NB4 (cell line): Measurements from ENCODE around the gene XAF1.

Experiments used
- MAX ChIP-seq: IDR thresholded peaks from 2 replicates; pipeline ENCODE4 v1.6.1; 2011; ENCODE audit warnings: low read depth, low read length
- MYC ChIP-seq: IDR thresholded peaks from 2 replicates; pipeline ENCODE4 v1.6.1; 2011; ENCODE audit warnings: low read depth, low read length
- POLR2A ChIP-seq: IDR thresholded peaks from 2 replicates; pipeline ENCODE4 v1.6.1; 2011; ENCODE audit warnings: mild to moderate bottlenecking; ENCODE audit not compliant: insufficient read length; ENCODE audit errors: extremely low read depth
- TF ChIP-seq, protein P1 (sequence below): IDR thresholded peaks from one replicate; pipeline ENCODE4 v1.5.1; 2012; ENCODE audit warnings: low read depth, low read length

DNA sequence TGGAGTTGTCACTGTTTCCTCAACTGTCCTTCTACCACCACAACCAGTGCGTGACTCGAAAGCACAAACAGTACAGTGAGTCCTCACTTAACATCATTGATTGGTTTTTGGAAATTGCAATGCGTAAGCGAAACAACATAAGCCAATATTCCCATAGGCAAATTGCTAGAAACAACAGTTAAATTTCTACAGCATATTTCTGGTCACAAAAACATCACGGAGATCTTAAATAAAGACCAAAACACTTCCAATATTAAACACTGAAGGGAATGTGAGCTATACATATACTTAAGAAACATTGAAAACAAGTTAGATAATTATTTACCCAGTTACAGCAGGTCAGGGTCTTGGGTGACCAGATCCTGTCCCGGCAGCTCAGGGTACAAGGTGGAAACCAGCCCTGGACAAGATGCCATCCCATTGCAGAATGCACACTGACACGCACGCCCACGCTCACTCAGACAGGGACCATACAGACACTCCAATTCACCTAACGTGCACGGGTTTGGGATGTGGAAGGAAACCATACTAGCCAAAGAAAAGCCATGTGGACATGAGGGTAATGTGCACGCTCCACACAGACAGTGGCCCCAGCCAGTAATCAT is 47.4 kb upstream of the XAF1 start:
- TF ChIP-seq, protein P1, sequence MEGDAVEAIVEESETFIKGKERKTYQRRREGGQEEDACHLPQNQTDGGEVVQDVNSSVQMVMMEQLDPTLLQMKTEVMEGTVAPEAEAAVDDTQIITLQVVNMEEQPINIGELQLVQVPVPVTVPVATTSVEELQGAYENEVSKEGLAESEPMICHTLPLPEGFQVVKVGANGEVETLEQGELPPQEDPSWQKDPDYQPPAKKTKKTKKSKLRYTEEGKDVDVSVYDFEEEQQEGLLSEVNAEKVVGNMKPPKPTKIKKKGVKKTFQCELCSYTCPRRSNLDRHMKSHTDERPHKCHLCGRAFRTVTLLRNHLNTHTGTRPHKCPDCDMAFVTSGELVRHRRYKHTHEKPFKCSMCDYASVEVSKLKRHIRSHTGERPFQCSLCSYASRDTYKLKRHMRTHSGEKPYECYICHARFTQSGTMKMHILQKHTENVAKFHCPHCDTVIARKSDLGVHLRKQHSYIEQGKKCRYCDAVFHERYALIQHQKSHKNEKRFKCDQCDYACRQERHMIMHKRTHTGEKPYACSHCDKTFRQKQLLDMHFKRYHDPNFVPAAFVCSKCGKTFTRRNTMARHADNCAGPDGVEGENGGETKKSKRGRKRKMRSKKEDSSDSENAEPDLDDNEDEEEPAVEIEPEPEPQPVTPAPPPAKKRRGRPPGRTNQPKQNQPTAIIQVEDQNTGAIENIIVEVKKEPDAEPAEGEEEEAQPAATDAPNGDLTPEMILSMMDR: no peak
- no peak for TF ChIP-seq MAX
- TF ChIP-seq POLR2A: no peak
- TF ChIP-seq MYC: no peak
